ENCODE data around the gene PIGS. TPM values are rescaled to one million over a fixed set of nuclear protein-coding genes. Genes with fewer than 3 reads are reported as not detected.

PIGS gene
- polyA plus RNA-seq, 1 of the 3 experiments (the other 2 are of a cell fraction), result 78.5 TPM

GRCh38 chr17:28524476-28525424 lies 46.6 kb downstream of the PIGS start:
- CTCF ChIA-PET, result interaction anchor here (1.0 kb wide), 1 partner anchor 16 kb away, joined by 3 read pairs; no protein-coding TSS in a partner anchor
- no peak for DNase-seq
- TF ChIP-seq RCOR1 (IDR thresholded peaks at IDR 0.05; ENCODE audit: low read length), result no peak
- TF ChIP-seq USF1 (IDR thresholded peaks at IDR 0.05; ENCODE audit: borderline replicate concordance, low read depth), result no peak
- no peak for TF ChIP-seq RFX5 (IDR thresholded peaks at IDR 0.05; ENCODE audit: low read length)
- no peak for TF ChIP-seq RXRA (IDR thresholded peaks at IDR 0.05; ENCODE audit: borderline replicate concordance, low read depth)
- no peak for TF ChIP-seq SIN3A (IDR thresholded peaks at IDR 0.05; ENCODE audit: borderline replicate concordance, low read depth, low read length)
- no peak for TF ChIP-seq TEAD4 (IDR thresholded peaks at IDR 0.05; ENCODE audit: borderline replicate concordance, insufficient read depth)
- no peak for TF ChIP-seq TAF1 (IDR thresholded peaks at IDR 0.05; ENCODE audit: borderline replicate concordance, low read depth, low read length)
- TF ChIP-seq ZBTB33 (IDR thresholded peaks at IDR 0.05; ENCODE audit: borderline replicate concordance, low read depth), result no peak
- TF ChIP-seq PBX3 (IDR thresholded peaks at IDR 0.05), result no peak
- no peak for TF ChIP-seq POLR2AphosphoS5 (IDR thresholded peaks at IDR 0.05; ENCODE audit: low read depth, low read length)
- TF ChIP-seq EZH2phosphoT487 (IDR thresholded peaks at IDR 0.05; ENCODE audit: borderline replicate concordance, low read depth), result no peak
- no peak for TF ChIP-seq YY1 (IDR thresholded peaks at IDR 0.05; ENCODE audit: low read depth)
- Histone ChIP-seq H3K4me2 (no peak overlapping the region), H3K4me3 (ENCODE audit: low read depth in 2 of 2, low read length in 1 of 2) (no peak overlapping the region), H3K79me2 (ENCODE audit: insufficient read depth) (no peaks in the 10 kb centered on the region), H3K4me1 (ENCODE audit: control insufficient read depth in 1 of 2, insufficient read depth in 2 of 2, low read depth in 1 of 2, low read length in 1 of 2) (peaks cover 0 to 6% of the 10 kb centered on the region in 2 experiments; a peak in 1 of 4 replicates), H3K9me3 (no peaks in the 10 kb centered on the region), H3K27ac (ENCODE audit: low read depth in 2 of 2, low read length in 1 of 2) (no peak overlapping the region), H4K20me1 (ENCODE audit: insufficient read depth) (no peaks in the 10 kb centered on the region), H3K9ac (no peak overlapping the region), H3K9me2 (no peaks in the 10 kb centered on the region), H3F3A (replicated peaks; ENCODE audit: insufficient read depth) (no peaks in the 10 kb centered on the region), H3K36me3 (replicated peaks in 1 of 2; ENCODE audit: control insufficient read depth in 1 of 2, insufficient read depth in 2 of 2, low read length in 1 of 2) (no peaks in the 10 kb centered on the region), H3K27me3 (ENCODE audit: insufficient read depth) (no peaks in the 10 kb centered on the region), H2AFZ (ENCODE audit: low read depth) (no peak overlapping the region)
- POLR2A ChIA-PET, result no interaction called here
- 76% methylated on average over 22 of the region's 25 CpGs for WGBS (ENCODE audit: low lambda C conversion rate)

Measured in SK-N-SH (cell line).